Kidney (tissue), 14 donors: Measurements from ENCODE around the gene CNOT11. TPM values are rescaled to one million over a fixed set of nuclear protein-coding genes. Genes with fewer than 3 reads are reported as not detected.

ENCODE experiments used
- DNase-seq, 5 donors: peaks; one replicate each; pipeline ENCODE4 v3.0.0-alpha.2; 2013 to 2020
- FAIRE-seq: peaks from 2 replicates; lab custom pipeline; 2012; peaks lifted over from hg19 to GRCh38; lab: Jason Lieb, UNC
- H3K27ac ChIP-seq, 2 donors: one replicate each; pipeline ENCODE4 v1.7.0; 2013; ENCODE audit warnings: low read depth in 2 of 2, low read length in 2 of 2, inconsistent platforms in 1 of 2
- H3K27me3 ChIP-seq: one replicate; pipeline ENCODE4 v1.7.1; 2013; ENCODE audit warnings: low read length, inconsistent platforms; ENCODE audit not compliant: control insufficient read depth, insufficient read depth
- H3K36me3 ChIP-seq, 3 donors: one replicate each; pipeline versions ENCODE4 v1.7.0 to v1.7.1; 2013; ENCODE audit warnings: low read length in 3 of 3, control low read depth in 1 of 3, inconsistent platforms in 1 of 3; ENCODE audit not compliant: insufficient read depth in 3 of 3, control insufficient read depth in 2 of 3
- H3K4me1 ChIP-seq, 3 donors: one replicate each; pipeline versions ENCODE4 v1.7.0 to v1.7.1; 2013; ENCODE audit warnings: low read length in 3 of 3, inconsistent platforms in 1 of 3, low read depth in 1 of 3; ENCODE audit not compliant: control insufficient read depth in 2 of 3, insufficient read depth in 2 of 3
- H3K4me3 ChIP-seq, 3 donors: one replicate each; pipeline versions ENCODE4 v1.7.0 to v1.8.1; 2013; ENCODE audit warnings: low read length in 3 of 3, control low read depth in 1 of 3, inconsistent platforms in 1 of 3
- H3K9ac ChIP-seq, 3 donors: one replicate each; pipeline versions ENCODE4 v1.7.0 to v1.7.1; 2013; ENCODE audit warnings: low read length in 3 of 3, control low read depth in 1 of 3, inconsistent platforms in 1 of 3
- H3K9me3 ChIP-seq, 3 donors: one replicate each; pipeline versions ENCODE4 v1.7.0 to v1.7.1; 2013; ENCODE audit warnings: low read length in 3 of 3, control low read depth in 1 of 3, inconsistent platforms in 1 of 3; ENCODE audit not compliant: control insufficient read depth in 2 of 3, insufficient read depth in 1 of 3
- CTCF ChIP-seq: IDR thresholded peaks from 3 replicates; pipeline ENCODE4 v1.5.1; 2012; ENCODE audit warnings: mild to moderate bottlenecking, moderate library complexity, borderline replicate concordance; ENCODE audit not compliant: insufficient read depth; ENCODE audit errors: extremely low read depth
- intact Hi-C: fragments of 100-400 bp; cut with DNase I; formaldehyde crosslinking; loops from one replicate; pipeline ENCODE4 v1.11.1; 2022
- polyA plus RNA-seq: library from polyadenylated mRNA; stranded (reverse); fragments of 350-450 nt; fragmentation: Illumina TruSeq; extraction: RNeasy Lipid Tissue Mini Kit (QIAGEN cat#74804); gene quantifications from one replicate; pipeline ENCODE4 v1.2.3, GENCODE V29; 2014; ENCODE audit warnings: low read depth, low replicate concordance; ENCODE audit not compliant: insufficient read depth
- total RNA-seq: library from RNA; stranded (reverse); fragmentation: NEBNext Ultra II Directional; extraction: Animal tissue kit (Norgen Biotek cat#: 25700); gene quantifications from one replicate; pipeline ENCODE4 v1.2.1, GENCODE V29; 2021
- donor health status: control.
- donor health status: control.
- donor health status: control.
- donor health status: control.
- donor health status: control.
- donor health status: DM: yes; HTN: yes; CAD: no.
- donor health status: Normal renal cell carcinoma (clear cell type).

The CNOT11 gene
- total and polyA plus RNA-seq, 2 donors from 2014 or later: 28.4 to 45.7 TPM

GRCh38 chr2:101274142-101274541 lies 21.5 kb downstream of the CNOT11 start:
- FAIRE-seq: no peak

DNA sequence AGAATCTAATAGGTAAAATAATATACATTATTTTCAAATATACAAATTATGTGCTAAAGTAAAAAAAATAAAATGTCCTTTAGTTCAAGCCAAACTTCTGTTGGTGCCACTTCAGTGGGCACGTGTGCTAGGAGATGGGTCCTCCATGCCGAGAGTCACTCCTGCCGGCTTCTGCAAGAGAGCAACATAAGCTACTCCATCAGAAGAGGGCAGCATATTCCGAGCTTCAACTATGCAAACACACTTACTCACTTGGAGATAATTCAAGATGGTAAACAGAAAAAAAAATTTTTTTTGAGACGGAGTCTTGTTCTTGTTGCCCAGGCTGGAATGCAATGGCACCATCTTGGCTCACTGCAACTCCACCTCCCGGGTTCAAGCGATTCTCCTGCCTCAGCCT lies 24.4 kb downstream of the CNOT11 start:
- intact Hi-C loops: no loop called here
- Histone ChIP-seq H3K27me3 (no peaks in the 10 kb centered on the region), H3K36me3 (peaks cover 2 to 40% (median 17%) of the 10 kb centered on the region in 3 donors), H3K27ac (no peak overlapping the region), H3K4me3 (no peak overlapping the region), H3K4me1 (no peaks in the 10 kb centered on the region), H3K9me3 (no peaks in the 10 kb centered on the region), H3K9ac (no peak overlapping the region)
- no peak for FAIRE-seq
- DNase-seq: no peak
- TF ChIP-seq CTCF: no peak

More at GRCh38 chr2:101274142-101274541, 21.5 kb downstream of the CNOT11 start:
- H3K27ac ChIP-seq: no peak overlapping the region
- no peak overlapping the region for H3K4me3 ChIP-seq
- DNase-seq: no peak
- intact Hi-C loops: no loop called here
- no peak for TF ChIP-seq CTCF
- H3K27me3 ChIP-seq: no peaks in the 10 kb centered on the region
- no peaks in the 10 kb centered on the region for H3K9me3 ChIP-seq
- peaks cover 5 to 36% (median 15%) of the 10 kb centered on the region in 3 donors for H3K36me3 ChIP-seq
- H3K9ac ChIP-seq: no peak overlapping the region
- H3K4me1 ChIP-seq: no peaks in the 10 kb centered on the region

DNA sequence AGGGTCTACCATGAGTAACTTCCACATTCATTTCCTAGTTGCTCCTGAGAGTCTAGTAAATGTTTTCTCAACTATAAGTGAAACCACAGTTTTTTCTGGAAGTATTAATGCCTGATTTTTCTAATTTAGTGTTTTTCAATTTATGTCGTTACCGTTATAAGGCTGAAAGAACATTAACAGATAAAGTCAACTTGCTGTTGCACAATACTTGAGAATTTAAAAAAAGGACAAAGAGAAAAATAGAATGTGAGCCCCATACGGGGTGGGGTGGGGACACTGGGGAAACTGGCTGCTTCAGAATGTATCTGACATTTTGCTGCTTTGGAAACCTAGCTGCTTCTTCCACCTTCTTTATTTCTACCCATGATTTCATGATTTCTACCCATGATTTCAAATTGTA lies 26.2 kb downstream of the CNOT11 start:
- H3K4me3 ChIP-seq: no peak overlapping the region
- no peak for TF ChIP-seq CTCF
- FAIRE-seq (no peak), DNase-seq (no peak)
- no peak overlapping the region for H3K27ac ChIP-seq
- H3K36me3 ChIP-seq: peaks cover 2 to 39% (median 29%) of the 10 kb centered on the region in 3 donors
- H3K9me3 ChIP-seq: no peaks in the 10 kb centered on the region
- intact Hi-C loops: no loop called here
- H3K4me1 ChIP-seq: no peaks in the 10 kb centered on the region
- no peak overlapping the region for H3K9ac ChIP-seq
- no peaks in the 10 kb centered on the region for H3K27me3 ChIP-seq

DNA sequence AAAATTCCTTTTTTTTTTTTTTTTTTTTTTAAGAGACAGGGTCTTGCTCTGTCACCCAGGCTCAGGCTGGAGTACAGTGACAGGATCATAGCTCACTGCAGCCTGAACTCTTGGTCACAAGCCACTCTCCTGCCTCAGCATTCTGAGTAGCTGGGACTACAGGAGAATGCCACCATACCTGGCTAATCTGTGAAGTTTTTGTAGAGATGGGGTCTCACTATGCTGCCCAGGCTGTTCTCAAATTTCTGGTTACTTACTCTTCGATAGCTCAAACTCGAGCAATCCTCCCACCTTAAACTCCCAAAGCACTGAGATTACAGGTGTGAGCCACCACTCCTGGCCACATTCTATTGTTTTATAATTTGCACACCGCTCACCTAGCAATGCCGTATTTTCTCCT lies 28.8 kb downstream of the CNOT11 start:
- DNase-seq (no peak), FAIRE-seq (no peak)
- Histone ChIP-seq H3K9me3 (no peaks in the 10 kb centered on the region), H3K27me3 (no peaks in the 10 kb centered on the region), H3K9ac (no peak overlapping the region), H3K36me3 (peaks cover 5 to 36% (median 28%) of the 10 kb centered on the region in 3 donors), H3K4me1 (no peaks in the 10 kb centered on the region), H3K27ac (no peak overlapping the region), H3K4me3 (no peak overlapping the region)
- no peak for TF ChIP-seq CTCF
- intact Hi-C loops: no loop called here
